ENCODE measurements around the gene STARD8. TPM values are rescaled to one million over a fixed set of nuclear protein-coding genes. Genes with fewer than 3 reads are reported as not detected.

The STARD8 gene
- total RNA-seq, 4 donors from 2014 or later, result 0.70 to 5.0 (median 4.1) TPM

DNA sequence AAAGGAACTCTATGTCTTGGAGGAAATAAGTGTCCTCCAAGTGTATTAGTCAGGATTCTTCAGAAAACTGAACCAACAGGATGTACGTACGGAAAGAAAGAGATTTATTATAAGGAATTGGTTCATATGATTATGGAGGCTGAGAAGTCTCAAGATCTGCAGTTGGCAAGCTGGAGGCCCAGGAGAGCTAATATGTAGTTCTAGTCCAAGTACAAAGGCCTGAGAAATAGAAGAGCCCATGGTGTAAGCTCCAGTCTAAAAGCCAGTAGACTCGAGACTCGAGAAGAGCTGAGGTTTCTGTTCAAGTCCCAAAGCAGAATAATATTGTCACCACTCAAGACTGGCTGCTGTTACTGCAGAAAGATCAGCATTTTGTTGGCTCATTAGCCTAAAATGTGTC lies 116.0 kb downstream of the STARD8 start:
- no peaks in the 10 kb centered on the region for H3K9me3 ChIP-seq
- TF ChIP-seq, protein P1, sequence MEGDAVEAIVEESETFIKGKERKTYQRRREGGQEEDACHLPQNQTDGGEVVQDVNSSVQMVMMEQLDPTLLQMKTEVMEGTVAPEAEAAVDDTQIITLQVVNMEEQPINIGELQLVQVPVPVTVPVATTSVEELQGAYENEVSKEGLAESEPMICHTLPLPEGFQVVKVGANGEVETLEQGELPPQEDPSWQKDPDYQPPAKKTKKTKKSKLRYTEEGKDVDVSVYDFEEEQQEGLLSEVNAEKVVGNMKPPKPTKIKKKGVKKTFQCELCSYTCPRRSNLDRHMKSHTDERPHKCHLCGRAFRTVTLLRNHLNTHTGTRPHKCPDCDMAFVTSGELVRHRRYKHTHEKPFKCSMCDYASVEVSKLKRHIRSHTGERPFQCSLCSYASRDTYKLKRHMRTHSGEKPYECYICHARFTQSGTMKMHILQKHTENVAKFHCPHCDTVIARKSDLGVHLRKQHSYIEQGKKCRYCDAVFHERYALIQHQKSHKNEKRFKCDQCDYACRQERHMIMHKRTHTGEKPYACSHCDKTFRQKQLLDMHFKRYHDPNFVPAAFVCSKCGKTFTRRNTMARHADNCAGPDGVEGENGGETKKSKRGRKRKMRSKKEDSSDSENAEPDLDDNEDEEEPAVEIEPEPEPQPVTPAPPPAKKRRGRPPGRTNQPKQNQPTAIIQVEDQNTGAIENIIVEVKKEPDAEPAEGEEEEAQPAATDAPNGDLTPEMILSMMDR (IDR thresholded peaks at IDR 0.05), result no peak
- no peak for TF ChIP-seq POLR2A (IDR thresholded peaks at IDR 0.05)
- no peak overlapping the region for H3K27ac ChIP-seq
- H3K27me3 ChIP-seq, result no peaks in the 10 kb centered on the region
- DNase-seq, result no peak
- no peaks in the 10 kb centered on the region for H3K36me3 ChIP-seq
- no peaks in the 10 kb centered on the region for H3K4me1 ChIP-seq
- H3K4me3 ChIP-seq, result no peak overlapping the region

Small RNAs within 50 kb of the gene (small RNA-seq; reads per million reads assigned to genes)
- gene COX6CP12, result 0 reads per million in 2 donors

Other genes with a start within 250 kb of the STARD8 start
- gene OPHN1, start 214.2 kb upstream of the STARD8 start, total RNA-seq, result 10 to 100 TPM in 1 of 4 donors, 1 to 10 TPM in 3; 3.9 to 20.6 (median 6.7) TPM
- gene YIPF6, start 148.6 kb upstream of the STARD8 start, total RNA-seq, result 10 to 100 TPM; 22.6 to 24.8 (median 23.9) TPM
- gene EFNB1, start 181.4 kb downstream of the STARD8 start, total RNA-seq, result 10 to 100 TPM; 19.0 to 77.6 (median 55.3) TPM

Data from Peyer's patch (tissue), 4 donors.